ENCODE results near the gene ZNF117.
"Not testable (repeated sequence)": the region's sequence is repeated elsewhere in the genome, so short reads cannot be mapped to it uniquely, and the experiment has no call there.

Gene ZNF117

GRCh38 chr7:64990936-64991335 is at the start of gene ZNF117:
ZNF117 (minus strand) TSS chr7:64991036.
- no peak for DNase-seq

- peak; percentile 32 for DNase-seq
Observed at GRCh38 chr7:65038767-65039166, 47.9 kb upstream of the ZNF117 start.

- DNase-seq = peak; percentile 96
Observed at GRCh38 chr7:65037740-65038688, 47.2 kb upstream of the ZNF117 start.

GRCh38 chr7:65036526-65036925 is 45.7 kb upstream of the ZNF117 start:
- DNase-seq = not testable (repeated sequence)

GRCh38 chr7:65035469-65035868 is 44.6 kb upstream of the ZNF117 start:
- not testable (repeated sequence) for DNase-seq

GRCh38 chr7:65034120-65034782 is 43.4 kb upstream of the ZNF117 start:
- DNase-seq = not testable (repeated sequence)

GRCh38 chr7:65033391-65033790 is 42.6 kb upstream of the ZNF117 start:
- not testable (repeated sequence) for DNase-seq

GRCh38 chr7:65025023-65025422 is 34.2 kb upstream of the ZNF117 start:
- DNase-seq = not testable (repeated sequence)

GRCh38 chr7:65020978-65021377 is 30.1 kb upstream of the ZNF117 start:
- DNase-seq = not testable (repeated sequence)

- not testable (repeated sequence) for DNase-seq
Observed at GRCh38 chr7:65009881-65010280, 19.0 kb upstream of the ZNF117 start.

GRCh38 chr7:65009394-65009793 is 18.6 kb upstream of the ZNF117 start:
- DNase-seq = not testable (repeated sequence)

GRCh38 chr7:65007036-65007435 is 16.2 kb upstream of the ZNF117 start:
- not testable (repeated sequence) for DNase-seq

- peak; percentile 97 for DNase-seq
Observed at GRCh38 chr7:65006094-65006992, 15.5 kb upstream of the ZNF117 start, which contains the start of gene ERV3-1. ERV3-1 (minus strand) TSS chr7:65006687; CDS start chr7:64993026, 13,661 bp downstream.

- DNase-seq = no peak
Observed at GRCh38 chr7:65004575-65004974, 13.7 kb upstream of the ZNF117 start.

- no peak for DNase-seq
Observed at GRCh38 chr7:65002972-65003585, 12.2 kb upstream of the ZNF117 start.

GRCh38 chr7:65001291-65001814 is 10.5 kb upstream of the ZNF117 start:
- DNase-seq = no peak

- DNase-seq = no peak
Observed at GRCh38 chr7:64999165-65000004, 8.5 kb upstream of the ZNF117 start.

GRCh38 chr7:64998865-64999164 is 8.0 kb upstream of the ZNF117 start:
- DNase-seq = no peak

- peak; percentile 11 for DNase-seq
Observed at GRCh38 chr7:64997927-64998391, 7.1 kb upstream of the ZNF117 start.

GRCh38 chr7:64997164-64997908 is 6.5 kb upstream of the ZNF117 start:
- DNase-seq = no peak

Measured in NCI-H345 (cell line).